GF-D8 (cell line): Measurements from ENCODE around the gene ANO1.

Source experiments
- DNase-seq: peaks from one replicate; lab custom pipeline; 2025; lab: John Stamatoyannopoulos, UW

The ANO1 gene

DNA sequence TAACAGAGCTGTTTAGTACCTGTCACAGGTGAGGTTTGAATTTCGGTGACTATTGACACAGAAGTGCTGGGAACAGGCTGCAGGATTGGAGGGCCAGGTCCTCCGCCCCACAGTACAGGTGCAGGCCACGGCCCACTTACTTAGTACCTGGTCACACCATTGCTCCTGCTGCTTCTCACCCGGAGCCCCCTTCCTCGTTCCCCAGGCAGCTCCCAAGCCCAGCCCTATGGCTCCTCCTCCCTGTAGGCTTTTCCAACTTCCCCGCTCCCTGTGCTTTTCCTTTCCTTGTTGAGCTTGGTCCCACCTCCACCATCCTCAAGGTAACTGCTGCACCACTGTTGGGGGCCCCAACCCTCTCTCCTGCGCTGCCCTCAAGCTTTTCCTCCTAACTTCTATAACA, 27.9 kb upstream of the ANO1 start:
- no peak for DNase-seq

DNA sequence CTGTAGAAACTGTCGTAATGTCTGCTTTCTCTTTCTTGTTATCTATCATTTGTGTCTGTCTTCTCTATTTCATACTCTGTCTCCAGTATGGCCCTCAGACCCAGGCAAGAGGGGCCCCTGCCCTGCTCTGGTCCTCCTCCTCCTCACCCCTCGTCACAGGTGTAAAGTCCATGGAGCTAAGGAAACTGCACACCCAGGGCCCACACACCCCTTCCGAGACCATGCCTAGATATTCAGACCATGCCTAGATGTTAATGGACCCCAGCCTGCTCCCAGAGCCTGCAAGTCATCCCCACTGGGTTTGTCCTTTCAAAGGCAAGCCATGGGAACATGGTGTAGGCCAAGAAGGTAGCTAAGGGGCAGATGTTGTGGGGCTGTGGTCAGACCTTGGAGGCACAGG, 24.1 kb upstream of the ANO1 start:
- DNase-seq = no peak

DNA sequence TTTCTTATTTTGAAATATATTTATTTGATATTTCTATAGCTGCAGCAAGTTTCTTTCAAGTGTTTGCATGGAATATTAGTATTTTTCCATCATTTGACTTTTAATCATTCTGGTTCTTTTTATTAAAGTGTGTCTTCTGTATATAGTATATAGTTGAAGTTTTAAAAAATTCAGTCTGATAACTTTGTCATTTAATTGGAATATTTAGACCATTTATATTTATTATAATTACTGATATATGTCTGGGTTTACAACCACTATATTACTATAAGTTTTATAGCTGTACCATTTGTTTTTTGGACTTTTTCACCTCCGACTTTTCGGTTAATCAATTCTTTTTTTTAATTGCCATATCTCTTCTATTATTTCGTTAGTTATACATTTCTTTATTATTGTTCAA, 22.7 kb upstream of the ANO1 start:
- no peak for DNase-seq

DNA sequence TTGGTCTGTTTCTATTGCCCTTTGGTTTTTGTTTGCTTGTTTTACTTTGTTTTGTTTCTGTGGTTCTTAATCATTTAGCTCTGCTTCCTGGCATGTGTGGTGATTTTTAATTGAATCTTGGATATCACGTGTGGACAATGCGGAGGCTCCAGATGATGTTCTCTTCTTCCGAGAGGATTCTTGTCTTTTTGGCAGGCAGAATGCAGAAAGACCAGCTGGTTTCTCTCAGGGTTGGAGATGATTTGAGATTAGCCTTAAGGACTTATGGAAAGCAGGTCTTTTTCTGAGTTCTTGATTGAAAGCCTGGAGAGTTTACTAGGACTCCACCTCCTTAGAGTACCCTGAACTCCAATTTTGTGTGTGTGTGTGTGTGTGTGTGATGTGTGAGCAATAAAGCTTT, 21.0 kb upstream of the ANO1 start:
- DNase-seq = no peak

DNA sequence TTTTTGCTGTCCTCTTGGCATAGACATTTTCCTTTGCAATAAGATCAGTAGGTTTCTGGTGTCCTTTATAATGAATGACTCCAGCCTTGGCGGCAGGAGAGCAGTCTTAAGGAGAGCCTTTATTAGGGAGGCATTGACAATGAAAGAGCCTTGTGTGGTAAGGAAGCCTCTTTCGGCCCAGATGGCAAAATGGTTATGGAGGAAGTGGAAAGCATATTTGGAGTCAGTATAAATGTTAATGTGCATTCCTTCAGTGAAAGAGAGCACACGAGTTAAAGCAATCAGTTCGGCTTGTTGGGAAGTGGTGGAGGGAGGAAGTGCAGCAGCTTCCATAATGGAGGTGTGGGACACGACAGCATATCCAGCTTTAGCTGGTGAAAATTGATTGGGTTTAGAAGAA, 18.1 kb upstream of the ANO1 start:
- no peak for DNase-seq

DNA sequence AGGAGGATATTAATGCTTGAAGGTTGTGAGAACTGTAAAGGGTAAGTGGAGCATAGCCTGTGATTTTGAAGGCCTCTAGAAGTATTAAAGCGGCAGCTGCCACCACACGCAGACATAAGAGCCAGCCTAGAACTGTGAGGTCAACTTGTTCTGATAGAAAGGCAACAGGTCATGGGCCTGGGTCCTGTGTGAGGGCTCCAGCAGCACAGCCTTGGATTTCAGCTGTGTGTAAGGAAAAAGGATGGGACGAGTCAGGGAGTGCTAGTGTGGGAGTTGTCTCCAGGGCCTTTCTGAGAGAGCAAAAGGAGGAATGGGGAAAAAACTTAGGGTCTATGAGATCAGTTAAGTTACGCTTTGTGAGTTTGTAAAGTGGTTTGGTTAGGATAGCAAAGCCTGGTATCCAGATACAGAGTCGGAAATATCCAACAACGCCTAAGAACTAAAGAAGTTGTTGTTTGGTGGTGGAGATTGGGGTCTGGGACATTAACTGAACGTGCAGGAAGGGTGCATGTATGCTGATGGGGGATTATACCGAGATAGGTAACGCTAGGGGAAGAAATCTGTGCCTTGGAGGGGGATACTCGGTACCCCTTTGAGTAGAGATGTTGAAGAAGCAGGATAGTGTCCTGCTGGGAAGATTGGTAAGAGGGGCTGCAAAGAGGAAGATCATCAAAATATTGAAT, 17.4 kb upstream of the ANO1 start:
- no peak for DNase-seq

DNA sequence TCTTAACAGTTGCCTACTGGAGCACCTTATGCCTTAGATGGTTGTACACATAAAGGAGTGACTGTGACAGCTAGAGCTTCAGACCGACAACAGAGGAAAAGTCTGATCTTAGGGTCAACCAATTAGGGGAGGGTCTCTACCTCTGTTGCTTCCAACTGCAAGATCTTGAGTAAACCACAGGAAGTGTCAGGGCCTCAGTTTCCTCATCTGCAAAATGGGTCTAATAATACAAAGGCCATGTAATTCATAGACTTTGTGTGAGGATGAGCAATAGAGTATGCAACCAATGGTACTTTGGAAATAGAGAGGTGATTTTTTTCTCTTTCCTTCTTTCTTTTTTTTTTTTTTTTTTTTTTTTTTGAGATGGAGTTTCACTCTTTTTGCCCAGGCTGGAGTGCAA, 16.4 kb upstream of the ANO1 start:
- DNase-seq = no peak

DNA sequence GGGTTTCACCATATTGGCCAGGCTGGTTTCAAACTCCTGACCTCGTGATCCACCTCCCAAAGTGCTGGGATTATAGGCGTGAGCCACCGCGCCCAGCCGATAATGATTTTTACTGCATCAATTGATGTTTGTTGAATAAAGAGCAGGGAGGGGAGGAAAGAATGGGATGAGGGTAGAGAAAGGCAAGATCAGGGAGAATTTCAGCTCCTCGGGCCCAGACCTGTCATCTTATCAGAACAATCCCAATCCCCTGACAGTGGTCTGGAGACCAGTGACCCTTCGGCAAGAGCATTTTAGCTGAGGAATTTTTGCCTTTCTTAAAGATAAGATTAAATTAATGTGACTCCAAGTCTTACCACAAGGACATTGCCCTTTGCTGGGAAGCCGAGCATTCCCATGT, 15.0 kb upstream of the ANO1 start:
- DNase-seq = no peak

DNA sequence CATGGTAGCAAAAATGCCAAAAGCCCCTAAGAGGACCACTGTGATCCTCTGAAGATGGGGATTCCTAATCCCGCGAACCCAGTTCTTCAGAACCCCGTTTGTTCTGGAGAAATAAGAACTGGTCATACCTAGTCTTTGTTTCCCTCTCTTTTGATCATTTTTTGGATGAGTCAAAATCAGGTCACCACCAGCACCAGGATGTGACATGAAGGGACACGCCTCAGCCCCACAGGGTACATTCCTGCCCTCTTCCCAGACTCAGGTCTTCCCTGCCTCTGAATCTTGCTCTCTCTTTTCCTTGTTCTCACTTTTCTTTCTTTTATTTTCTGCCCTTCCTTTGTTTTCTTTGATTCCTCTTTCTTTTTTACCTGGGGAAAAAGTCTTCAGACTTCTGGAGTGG, 14.6 kb upstream of the ANO1 start:
- no peak for DNase-seq

DNA sequence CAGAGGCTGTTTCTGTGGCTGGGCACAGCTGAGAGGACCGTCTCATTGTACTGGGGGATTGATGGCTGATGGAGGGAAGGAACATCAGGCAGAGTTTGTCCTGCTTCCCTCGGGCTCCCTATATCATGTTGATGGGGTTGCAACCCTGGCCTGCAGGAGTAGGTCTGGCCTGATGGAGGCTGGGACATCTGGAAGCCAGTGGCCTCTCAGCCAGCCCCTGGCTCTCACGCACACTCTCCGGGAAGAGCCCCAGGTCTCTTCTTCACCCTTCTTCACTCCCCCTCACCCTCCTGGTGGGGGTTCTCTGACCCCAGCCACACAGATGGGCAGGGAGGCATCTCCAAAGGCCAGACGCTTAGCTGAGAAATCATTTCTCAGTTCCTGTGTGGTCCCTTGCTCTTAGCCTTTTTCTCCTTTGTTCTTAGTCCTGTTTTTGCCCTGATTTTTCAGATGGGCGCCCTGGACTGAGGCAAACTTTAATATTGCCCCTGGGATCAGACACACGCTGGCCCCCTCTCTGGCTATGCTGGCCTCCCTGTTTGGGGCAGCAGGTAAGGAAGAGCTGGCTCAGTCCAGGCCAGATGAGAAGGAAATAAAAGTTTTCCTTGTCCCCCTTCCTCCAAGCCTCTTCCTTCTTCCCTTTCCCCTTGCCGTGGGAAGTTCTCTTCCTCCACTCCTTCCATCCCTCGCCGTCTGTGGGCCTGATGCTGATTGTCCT, 13.9 kb upstream of the ANO1 start:
- DNase-seq = no peak

DNA sequence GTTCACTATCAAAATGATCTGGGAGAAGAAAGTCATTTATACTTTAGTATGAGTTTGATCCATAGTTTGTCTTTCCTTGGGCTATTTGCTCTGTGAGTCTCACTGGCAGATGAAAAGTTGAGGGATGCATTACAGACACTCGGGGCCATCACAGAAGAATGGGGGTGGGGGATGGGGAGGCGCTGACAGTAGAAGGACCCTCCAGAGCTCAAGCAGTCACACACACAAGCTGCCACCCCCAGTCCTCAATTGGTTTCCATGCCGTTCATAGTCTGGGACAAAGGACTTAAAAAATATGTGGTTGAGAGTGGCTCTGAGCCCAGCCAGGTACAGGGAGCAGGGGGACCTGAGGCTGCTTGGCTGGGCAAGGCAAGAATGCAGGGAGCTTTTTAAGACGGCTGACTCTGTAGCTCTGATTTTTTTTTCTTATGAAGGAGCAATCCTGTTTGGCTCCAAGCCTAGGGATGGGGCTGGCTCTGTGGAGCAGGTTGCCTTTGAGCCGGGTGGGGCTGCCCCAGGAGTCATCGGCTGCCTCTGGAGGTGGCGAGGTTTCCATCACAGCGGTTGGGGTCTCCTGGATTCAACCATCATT, 13.3 kb upstream of the ANO1 start:
- no peak for DNase-seq

DNA sequence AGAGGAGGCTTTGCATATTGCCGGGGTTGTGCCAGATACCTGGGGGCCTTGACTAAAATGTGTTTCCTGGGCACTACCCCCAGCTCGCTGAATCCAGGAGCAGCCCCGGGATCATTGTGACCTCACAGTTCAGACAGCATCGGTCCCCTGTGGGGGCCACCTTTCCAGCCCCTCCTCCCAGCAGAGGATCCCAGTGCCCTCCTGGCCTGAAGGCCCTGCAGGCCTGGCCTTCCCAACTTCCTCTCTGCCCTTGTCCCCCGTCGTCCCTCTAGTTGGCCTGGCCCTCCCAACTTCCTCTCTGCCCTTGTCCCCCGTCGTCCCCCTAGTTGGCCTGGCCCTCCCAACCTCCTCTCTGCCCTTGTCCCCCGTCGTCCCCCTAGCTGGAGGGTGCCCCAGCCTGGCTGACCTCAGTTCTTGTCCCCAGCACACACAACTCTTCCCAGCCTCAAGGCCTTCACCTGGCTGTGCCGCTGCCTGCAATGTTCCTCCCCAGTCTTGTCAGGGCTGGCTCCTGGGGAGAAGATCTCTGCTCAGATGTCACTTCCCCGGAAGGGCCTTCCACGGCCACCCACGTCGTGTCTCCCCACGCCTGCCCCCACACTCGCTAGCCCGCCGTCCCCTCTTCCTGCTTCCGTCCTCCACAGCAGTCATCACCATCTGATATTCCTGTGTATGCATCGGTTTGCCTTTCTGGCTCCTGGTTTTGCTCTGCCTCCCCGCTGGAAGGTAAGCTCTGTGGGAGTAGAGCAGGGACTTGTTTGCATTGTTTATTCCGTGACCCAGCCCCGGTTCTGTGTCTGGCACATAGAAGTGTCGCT, 12.6 kb upstream of the ANO1 start:
- DNase-seq = no peak

DNA sequence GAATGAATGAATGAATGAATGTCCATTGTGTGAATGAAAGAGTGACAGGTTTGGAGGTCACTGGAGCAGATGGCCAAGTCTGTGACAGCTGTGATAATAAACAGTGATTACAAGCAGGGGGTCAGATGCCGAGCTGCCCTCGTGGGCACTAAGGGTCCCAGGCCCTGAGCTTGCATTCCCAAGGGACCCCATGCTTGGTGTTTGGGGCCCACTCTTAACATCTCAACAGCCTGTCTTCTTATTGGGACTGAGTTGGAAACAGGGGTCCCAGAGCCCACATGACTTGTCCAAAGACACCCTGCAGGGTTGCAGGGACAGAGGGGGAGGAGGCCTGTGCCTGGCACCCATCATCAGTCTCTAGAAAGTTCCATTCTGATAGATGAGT, 12.0 kb upstream of the ANO1 start:
- DNase-seq = no peak

DNA sequence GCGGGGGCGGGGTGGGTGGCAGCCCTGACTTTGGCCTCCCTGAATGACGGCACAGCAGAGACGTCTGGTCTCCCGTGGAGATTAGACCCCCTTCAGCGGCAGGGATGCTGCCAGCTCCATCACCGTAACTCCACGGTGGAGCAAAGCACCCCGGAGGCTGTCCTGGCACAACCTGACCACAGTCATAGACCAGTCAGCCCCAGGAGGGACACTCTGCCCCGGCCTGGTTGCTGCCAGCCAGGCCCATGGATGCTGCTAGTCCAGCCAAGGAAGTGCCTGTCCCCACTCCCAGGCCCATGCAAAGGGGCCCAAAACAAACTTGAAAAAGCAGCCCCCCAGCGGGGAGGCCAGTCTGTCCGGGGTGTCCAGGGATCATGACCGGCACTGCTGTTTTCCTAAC, 11.5 kb upstream of the ANO1 start:
- no peak for DNase-seq

DNA sequence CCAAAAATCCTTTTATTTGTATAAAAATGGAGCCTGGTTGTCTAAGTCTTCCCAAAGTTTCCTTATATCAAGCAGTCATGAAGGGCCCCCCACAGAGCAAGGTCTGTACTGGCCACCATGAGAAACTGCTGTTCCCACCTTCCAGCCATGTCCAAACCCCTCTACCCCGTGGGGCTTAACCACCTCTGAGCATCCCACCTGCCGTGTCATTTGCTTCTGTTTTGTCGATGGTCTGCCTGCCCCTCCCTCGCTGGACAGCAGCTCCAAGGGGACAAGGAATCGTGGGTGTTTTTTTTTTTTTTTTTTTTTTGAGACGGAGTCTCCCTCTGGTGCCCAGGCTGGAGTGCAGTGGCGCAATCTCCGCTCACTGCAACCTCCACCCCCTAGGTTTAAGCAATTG, 11.1 kb upstream of the ANO1 start:
- no peak for DNase-seq

DNA sequence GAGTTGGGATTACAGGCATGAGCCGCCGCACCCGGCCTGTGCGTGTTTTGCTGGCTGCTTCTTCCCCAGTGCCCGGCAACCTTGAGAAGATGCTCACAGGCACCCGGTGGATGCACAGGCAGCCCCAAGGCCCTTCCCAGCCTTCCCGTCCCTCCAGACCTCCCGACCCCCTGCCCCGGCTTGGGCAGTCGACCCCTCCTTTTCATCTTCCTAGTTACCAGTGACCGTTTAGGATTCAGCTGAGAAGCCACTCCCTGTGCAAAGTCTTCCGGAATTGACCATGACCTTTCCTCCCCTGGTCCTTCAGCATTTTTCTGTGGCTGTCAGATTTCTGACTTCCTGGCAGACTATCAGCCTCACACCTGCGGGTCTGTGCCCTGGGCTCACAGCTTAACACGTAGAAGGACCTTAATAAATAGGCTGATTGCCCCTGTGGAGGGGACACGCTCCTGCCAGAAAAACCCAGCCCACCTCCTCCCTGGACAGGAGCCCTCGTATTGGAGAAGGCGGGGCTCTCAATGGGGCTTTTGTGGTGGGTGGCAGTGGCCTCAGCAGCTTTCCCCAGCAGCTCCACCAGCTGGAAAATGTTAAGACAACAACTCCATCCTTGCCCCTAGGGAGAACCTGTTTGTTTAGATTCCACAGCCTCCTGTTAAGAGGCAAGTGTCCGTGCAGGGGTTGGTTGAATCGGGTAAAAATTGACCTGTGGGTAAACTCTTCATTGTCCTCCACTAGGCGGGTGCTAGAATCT, 10.4 kb upstream of the ANO1 start:
- DNase-seq = no peak

DNA sequence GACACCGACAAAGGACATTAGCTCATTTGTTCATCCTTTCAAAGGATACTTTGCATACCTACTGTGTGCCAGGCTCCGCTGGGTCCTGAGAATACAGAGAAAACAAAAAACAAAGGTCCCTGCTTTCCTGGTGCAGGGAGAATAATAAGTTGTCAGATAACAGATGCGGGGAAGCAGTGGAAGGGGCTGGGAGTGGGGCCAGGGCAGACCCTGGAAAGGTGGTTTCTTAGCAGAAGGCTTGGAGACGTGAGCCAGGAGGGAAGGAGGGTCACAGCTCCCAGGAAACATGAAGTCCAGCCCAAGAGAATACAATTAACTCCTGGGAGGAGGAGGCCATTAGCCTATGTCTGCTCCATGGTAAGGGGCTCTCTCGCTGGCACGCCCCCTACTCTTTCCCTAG, 9.8 kb upstream of the ANO1 start:
- DNase-seq = no peak

DNA sequence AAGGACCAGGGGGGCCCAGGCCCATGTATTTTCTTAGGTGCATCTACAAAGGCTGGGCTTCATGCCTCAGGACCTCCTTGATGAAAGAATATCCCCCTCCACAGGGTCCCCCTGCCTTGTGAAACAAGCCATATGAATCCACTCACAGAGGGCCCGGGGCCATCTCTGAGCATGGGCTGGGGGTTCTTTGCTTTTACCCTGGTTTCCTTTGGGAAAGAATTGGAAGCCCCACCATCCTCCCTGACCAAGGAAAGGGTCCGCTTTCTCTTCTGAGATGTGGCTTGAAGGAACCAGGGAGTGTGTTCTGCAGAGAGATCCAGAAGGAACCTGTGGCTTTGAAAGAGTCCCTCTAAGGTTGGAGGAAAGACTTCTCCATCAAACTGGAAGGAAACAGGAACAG, 9.2 kb upstream of the ANO1 start:
- DNase-seq = no peak

DNA sequence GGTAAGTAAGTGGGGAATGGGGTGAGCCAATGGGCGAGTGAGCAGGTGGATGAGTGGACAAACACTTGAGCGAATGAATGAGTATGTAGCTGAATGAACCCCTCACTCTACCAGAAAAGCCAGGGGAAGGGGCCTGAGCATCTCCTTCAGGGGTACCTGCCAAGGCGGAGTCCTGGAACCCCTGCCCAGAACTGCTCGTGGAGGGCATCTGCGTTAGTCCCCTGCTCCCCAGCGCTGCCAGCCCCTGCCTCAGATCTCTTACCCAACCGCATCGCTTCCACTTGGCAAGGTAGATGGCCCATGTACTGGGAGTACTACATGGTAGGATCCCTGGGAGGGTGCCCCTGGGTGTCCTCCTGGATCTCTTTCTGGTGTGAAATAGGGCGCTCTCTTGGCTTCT, 7.4 kb upstream of the ANO1 start:
- no peak for DNase-seq

DNA sequence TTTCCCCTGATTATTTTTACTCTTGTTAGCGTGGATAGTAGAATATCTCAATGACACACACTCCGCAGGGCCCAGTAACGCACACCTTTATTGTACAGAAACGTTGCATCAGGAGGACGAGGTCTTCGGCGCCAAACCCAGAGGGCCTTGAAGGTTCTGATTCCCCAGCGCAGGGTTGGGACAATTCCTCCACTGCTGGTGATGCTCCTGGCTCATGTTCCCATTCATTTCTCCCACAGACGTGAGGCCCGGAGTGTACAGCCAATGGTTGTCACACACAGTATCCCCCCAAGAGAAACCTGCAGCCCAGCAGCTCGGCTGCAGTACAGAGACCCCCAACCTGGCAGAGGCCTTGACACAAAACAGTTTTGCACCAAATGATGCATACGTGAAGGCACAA, 6.1 kb upstream of the ANO1 start:
- no peak for DNase-seq

DNA sequence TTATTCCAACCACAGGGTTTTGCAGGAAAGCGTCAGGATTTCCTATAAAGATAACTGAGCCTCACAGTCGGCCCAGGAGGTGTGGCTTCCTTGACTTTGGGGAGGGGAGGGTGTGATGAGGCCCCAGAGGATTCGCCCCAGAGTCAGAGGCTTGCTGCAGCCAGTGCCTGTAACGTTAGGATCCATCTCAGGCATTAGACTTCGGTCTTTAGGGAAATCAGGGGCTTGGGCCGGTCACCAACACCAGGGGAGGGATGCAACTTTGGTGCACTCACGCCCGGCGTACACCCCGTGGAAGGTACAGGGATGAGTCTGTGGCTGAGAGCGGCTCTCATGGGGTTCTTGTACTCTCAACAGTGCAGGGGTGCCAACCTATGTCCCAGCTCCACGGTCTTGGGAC, 5.7 kb upstream of the ANO1 start:
- DNase-seq = no peak
